Measurements from ENCODE around the gene TMEM212. TPM values are rescaled to one million over a fixed set of nuclear protein-coding genes. Genes with fewer than 3 reads are reported as not detected.

TMEM212 gene
- total RNA-seq, 1 donor from 2014 or later, result not detected

GRCh38 chr3:171847595-171848259, 4.6 kb downstream of the TMEM212 start:
- intact Hi-C loops (cut with DNase I), result no loop called here
- H3K4me3 ChIP-seq, result no peak overlapping the region

GRCh38 chr3:171849617-171850319, 6.6 kb downstream of the TMEM212 start:
- ATAC-seq, result peak; percentile 50
- peaks cover 4% of the 10 kb centered on the region for H3K4me1 ChIP-seq

More at GRCh38 chr3:171847595-171848259, 4.6 kb downstream of the TMEM212 start:
- no peak overlapping the region for H3K27ac ChIP-seq
- DNase-seq, result no peak
- H3K4me1 ChIP-seq, result peaks cover 4% of the 10 kb centered on the region
- H3K9me3 ChIP-seq, result no peaks in the 10 kb centered on the region
- ATAC-seq, result no peak
- H3K27me3 ChIP-seq, result no peaks in the 10 kb centered on the region
- H3K36me3 ChIP-seq, result no peaks in the 10 kb centered on the region
- no peak for TF ChIP-seq CTCF (IDR thresholded peaks at IDR 0.05)

GRCh38 chr3:171850320-171850959, 7.3 kb downstream of the TMEM212 start:
- ATAC-seq, result no peak
- no peak for DNase-seq
- intact Hi-C loops (cut with DNase I), result no loop called here
- peaks cover 4% of the 10 kb centered on the region for H3K4me1 ChIP-seq
- no peak for TF ChIP-seq CTCF (IDR thresholded peaks at IDR 0.05)
- no peaks in the 10 kb centered on the region for H3K36me3 ChIP-seq
- no peak overlapping the region for H3K27ac ChIP-seq
- H3K4me3 ChIP-seq, result no peak overlapping the region
- no peaks in the 10 kb centered on the region for H3K27me3 ChIP-seq
- H3K9me3 ChIP-seq, result peaks cover 6% of the 10 kb centered on the region

More at GRCh38 chr3:171849617-171850319, 6.6 kb downstream of the TMEM212 start:
- TF ChIP-seq CTCF (IDR thresholded peaks at IDR 0.05), result no peak
- DNase-seq, result no peak
- no peak overlapping the region for H3K4me3 ChIP-seq
- no peaks in the 10 kb centered on the region for H3K36me3 ChIP-seq
- H3K27me3 ChIP-seq, result no peaks in the 10 kb centered on the region
- no peak overlapping the region for H3K27ac ChIP-seq
- intact Hi-C loops (cut with DNase I), result no loop called here
- H3K9me3 ChIP-seq, result peaks cover 5% of the 10 kb centered on the region

GRCh38 chr3:171850960-171851659, 8.0 kb downstream of the TMEM212 start:
- no peak for ATAC-seq
- no peaks in the 10 kb centered on the region for H3K27me3 ChIP-seq
- intact Hi-C loops (cut with DNase I), result no loop called here
- no peak for TF ChIP-seq CTCF (IDR thresholded peaks at IDR 0.05)
- no peak overlapping the region for H3K4me3 ChIP-seq
- DNase-seq, result no peak
- peaks cover 4% of the 10 kb centered on the region for H3K4me1 ChIP-seq
- no peaks in the 10 kb centered on the region for H3K36me3 ChIP-seq
- peaks cover 6% of the 10 kb centered on the region for H3K9me3 ChIP-seq
- H3K27ac ChIP-seq, result no peak overlapping the region

GRCh38 chr3:171851660-171852058, 8.5 kb downstream of the TMEM212 start:
- DNase-seq (no peak), ATAC-seq (no peak)
- no peaks in the 10 kb centered on the region for H3K27me3 ChIP-seq
- no peak overlapping the region for H3K4me3 ChIP-seq
- no peak for TF ChIP-seq CTCF (IDR thresholded peaks at IDR 0.05)
- intact Hi-C loops (cut with DNase I), result no loop called here
- no peaks in the 10 kb centered on the region for H3K36me3 ChIP-seq
- peaks cover 6% of the 10 kb centered on the region for H3K9me3 ChIP-seq
- no peak overlapping the region for H3K27ac ChIP-seq
- H3K4me1 ChIP-seq, result peaks cover 4% of the 10 kb centered on the region
